GM21737 (cell line): Measurements from ENCODE around the gene ERAL1.
"Not testable (repeated sequence)": the region's sequence is repeated elsewhere in the genome, so short reads cannot be mapped to it uniquely, and the experiment has no call there.

Experiments
- ATAC-seq: cut with Tn5 transposase; IDR thresholded peaks from one replicate; pipeline ENCODE4 v1.9.1; 2021; ENCODE audit warnings: mild to moderate bottlenecking, moderate library complexity; ENCODE audit not compliant: unreplicated experiment

The ERAL1 gene

DNA sequence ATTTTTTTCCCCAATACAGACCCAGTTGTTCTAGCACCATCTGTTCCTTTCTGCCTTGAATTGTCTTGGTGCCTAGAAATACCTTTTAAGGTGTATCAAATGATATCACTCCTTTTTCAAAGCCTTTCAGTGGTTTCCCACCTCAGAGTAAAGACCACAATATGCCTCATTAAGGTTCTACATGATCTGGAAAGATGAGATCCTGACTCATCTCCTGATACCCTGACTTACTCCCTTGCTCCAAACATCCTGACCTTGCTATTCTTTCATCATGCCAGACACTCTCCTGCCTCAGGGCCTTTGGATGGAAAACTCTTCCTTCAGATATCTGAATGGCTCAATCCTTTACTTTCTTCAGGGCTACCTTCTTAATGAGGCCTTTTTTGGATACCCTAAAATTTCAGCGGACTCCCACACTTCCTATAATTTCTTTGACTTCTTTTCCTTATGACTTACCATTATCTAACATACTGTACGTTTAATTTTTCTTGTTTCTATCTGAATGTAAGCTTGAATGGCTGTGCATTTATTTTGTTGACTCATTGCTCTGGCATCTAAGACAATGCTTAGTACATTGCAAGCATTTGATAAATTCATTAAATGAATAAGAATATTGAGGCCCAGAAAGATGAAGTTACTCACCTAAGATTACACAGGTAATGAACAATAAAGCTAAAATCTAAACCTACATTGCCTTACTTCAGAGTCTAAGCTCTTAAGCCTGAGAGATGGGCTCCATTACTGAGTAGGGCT, 23.5 kb downstream of the ERAL1 start:
- ATAC-seq: no peak

DNA sequence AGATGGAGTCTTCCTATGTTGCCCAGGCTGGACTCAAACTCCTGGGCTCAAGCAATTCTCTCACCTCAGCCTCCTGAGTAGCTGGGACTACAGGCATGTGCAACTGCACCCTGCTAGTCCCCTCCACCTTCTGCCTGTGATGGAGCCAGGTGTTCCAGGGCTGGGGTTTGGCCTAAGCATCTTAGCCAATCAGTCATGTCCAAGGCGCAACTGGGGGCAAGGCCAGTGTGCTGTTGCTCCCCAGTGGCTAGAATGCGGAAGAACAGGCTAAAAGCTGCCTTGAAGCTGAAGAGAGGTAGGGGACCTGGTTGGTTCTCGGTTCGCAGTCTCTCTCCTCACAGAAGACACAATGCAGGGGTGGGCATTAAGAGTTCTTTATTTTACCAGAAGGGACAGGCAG, 24.2 kb downstream of the ERAL1 start:
- ATAC-seq: no peak

DNA sequence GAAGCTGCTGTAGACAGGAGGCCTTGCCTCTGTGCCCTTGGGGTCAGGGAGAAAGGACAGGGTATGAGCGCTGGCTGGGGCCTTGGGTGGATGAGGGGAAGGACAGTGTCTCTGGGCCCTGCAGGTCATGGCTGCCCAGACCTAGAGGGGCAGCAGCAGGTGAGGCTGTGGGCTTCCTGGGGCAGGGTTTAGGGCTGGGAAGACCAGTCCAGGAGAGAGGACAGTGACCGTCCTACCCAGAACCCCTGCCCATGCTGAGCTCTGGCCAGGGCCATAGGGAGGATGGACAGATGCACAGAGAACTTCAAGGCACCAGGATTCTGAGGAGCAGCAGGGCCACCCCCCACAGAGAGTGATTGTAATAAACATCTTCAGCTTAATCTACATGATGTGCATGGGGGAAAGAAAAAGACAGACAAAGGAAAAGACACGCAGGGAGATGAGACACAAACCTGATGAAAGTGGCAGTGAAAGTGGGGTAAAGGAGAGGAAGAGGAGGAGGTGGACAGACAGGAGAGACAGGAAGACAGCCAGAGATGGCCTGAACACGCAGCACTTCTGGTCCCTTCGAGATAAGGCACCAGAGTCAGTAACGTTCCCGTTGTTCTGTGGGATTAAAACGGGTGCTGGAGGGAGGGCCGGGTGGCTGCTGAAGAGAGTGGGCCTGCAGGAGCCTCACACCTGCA, 25.2 kb downstream of the ERAL1 start:
- no peak for ATAC-seq

DNA sequence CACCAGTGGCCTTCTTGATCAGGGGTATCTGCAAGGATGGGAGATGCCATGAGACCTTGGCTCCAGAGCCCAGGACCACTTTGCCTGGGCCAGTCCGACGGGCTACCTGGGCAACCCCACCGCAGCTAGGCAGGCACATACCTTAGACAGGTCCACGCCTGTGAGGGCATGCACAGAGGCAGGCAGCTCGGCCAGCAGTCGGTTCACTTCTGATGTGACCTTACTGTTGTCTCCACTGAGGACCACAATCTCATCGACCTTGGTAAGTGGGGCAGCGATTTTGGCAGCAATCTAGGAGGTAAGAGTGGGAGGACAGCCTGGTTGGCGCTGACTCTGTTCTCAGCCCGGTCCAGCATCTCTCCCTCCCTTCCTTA, 25.7 kb downstream of the ERAL1 start:
- ATAC-seq: no peak

DNA sequence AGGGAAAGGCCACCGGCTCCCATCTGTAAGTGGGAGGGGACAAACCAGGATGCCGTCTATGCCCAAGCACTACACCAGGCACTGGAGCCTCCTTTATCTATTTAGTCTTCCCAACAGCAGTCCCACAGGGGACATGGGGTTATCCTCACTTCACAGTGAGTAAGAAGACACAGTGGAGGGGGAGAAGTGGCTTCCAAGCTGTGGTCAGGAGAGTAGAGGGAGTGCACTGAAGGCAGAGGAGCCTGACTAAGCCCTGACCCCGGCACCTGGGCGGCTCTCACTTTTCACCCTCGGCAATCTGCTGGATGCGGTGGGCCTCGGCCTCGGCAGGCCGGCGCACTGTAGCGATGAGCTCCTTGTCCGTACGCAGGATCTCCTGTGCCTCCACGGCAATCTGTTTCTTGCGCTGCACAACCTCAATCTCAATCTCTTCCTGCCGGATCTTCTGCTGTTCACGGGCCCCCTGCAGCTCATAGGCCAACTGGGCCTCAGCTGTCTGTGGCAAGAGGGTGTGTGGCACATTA, 26.8 kb downstream of the ERAL1 start:
- no peak for ATAC-seq

DNA sequence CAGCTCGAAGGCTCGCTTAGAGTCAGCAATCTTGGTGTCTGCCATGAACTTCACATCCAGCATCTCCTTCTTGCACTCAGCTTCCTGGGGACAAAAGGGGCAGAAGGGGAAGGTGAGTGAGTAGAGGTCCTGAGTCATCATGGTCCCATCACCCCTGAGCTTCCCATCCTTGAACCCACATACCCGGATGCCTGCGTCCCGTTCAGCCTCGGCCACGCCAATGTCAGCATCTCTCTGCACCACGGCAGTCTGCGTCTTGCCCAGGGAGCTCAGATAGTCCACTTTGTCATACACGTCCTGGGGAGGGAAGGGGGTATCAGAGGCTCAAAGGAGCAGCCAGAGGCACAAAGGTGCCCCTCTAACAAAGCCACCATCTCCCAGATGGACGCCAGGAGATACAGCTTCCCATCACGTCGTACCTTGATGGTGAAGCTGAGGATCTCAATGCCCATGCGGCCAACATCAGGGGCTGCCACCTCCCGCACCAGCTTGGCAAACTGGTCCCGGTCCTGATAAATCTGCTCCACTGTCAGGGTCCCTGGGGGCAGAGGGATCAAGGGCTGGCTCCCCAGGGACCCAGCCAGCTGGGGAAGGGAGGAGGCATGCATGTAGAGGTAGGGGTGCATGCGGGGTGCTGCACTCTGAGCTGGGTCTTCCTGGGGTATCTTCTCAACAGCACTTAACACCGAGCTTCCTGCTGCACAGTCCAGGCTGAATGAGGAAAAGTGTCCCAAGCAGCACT, 27.5 kb downstream of the ERAL1 start:
- ATAC-seq: no peak

DNA sequence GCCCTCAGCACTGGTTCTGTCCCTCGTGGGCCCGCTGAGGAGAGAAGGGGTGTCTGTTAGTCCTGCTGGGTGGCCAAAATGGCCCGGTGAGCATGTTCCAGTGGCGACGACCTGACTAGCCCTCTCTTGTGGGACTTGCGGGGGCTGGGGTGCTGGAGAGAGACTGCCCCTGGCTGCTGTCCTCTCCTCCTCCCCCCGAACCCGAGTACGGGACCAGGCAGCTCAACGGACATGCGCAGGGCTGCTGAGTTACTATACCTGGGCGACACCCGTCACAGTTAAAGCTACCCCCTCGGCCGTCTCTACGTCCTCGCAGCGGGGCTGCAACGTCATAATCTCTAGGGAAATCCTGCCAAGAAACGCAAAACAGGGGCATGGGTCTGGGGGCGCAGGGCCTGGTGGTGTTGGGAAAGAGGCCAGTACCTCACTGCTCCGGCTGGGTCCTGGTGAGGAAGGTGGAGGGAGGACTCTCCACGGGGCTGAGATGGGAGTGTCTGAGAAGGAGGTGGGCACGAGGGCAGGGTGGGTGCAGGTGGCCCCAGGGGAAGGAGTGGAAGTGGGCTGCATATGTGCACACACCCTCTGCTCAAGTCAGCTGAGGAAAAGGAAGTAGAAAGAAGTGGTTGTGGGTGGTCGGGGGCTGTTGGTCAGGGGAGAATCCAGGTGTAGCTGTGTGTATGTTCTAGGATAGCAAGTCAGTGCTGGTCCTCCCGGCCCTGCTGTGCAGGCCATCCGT, 29.3 kb downstream of the ERAL1 start:
- ATAC-seq: no peak

DNA sequence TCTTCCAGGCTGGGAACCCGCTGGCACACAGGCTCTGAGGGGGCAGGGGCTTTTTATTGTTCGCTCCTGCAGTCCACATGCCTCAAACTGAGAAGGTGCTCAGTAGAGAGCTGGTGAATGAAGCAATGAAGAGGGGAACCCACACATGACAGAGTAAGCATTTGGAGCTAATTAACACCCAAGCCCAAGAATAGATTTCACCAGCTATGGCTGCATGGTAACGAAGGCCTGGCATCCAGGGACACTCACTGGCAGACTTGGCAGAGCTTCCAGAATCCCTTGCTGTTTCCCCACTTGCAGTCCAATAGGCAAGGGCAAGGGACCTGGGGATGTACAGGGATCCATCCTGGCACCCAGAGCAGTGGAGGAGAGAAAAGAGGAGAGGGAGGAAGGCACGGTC, 30.5 kb downstream of the ERAL1 start:
- no peak for ATAC-seq

DNA sequence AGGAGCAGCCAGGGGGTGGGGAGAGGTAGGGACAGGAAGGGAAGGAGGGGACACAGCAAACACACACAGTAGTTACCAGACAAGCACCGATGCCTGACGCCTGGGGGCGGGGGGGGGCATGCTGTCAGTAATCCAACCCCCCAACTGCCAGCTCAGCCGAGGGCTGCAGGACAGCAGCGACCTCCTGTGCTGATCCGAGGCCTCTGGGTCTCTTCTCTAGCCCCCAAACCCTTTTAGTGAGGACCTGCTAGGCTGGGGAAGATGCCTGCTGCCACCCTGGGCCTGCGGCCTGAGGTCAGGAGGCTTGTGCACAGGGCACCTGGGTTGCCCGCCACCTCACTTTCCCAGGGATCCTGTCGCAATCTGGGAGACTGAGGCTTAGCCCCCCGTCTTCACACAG, 31.1 kb downstream of the ERAL1 start:
- no peak for ATAC-seq

DNA sequence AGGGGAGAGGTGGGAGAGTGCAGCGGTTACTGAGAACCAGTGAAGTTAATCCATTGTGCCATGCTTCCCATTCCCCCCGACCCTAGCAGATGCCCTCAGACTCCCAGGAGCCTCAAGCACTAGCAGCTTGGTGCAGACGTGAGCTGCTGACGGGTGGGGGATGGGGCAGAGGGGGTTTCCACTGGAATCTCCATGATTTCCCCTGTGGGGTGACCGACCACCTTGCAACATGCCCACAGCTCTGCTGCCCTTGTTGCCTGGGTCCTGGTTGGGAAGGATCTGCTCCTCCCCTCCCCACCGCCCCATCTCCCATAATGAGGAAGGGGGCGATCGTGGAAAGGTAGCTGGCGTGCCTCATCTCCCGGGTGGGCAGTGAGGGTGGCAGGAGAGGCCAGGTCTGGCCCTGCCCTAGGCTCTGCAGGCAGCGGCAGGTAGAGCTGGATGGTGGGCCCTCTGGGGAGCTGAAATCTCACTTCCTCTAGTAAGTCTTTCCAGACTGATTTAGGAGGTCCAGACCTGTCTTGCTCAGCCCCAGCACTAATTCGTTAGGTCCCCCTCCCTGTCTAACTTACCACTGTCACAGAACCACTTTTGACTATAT, 33.2 kb downstream of the ERAL1 start:
- no peak for ATAC-seq

DNA sequence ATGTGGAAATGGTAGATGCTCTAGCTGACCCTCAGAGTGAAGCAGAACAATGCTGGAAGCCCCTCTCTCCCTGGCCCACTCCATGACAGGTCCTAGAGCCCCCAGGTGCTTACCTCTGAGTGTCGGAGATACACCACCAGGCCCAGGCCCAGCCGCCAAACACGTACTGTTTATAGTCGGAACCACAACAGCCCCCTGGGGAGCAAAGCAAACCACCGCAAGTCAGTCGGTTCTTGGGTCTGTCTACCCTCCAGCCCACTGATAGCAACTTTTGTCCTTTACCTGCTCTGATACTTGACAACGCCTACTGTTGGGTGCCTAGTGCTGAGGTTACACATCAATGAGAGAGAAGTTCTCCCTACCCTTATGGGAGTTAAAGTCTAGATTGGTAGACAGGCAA, 34.0 kb downstream of the ERAL1 start:
- ATAC-seq: no peak

DNA sequence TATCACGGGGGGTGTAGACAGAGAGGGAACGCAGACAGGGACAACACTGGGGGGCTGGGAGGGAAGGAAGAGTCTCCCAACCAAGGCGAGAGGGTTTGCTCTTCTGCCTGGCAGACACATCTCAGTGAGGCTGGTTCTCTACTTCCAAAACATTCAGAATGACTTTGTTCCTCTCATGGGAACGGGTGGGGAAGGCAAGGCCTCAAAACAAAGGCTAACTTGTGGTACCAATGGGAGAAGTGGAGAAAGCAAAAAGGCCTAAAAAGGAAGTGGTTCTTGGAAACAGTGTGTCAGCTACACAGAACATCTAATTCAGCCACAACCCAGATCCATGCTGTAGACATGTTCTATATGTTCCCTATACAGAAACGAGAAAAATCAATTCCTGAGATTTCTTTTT, 35.2 kb downstream of the ERAL1 start:
- no peak for ATAC-seq

DNA sequence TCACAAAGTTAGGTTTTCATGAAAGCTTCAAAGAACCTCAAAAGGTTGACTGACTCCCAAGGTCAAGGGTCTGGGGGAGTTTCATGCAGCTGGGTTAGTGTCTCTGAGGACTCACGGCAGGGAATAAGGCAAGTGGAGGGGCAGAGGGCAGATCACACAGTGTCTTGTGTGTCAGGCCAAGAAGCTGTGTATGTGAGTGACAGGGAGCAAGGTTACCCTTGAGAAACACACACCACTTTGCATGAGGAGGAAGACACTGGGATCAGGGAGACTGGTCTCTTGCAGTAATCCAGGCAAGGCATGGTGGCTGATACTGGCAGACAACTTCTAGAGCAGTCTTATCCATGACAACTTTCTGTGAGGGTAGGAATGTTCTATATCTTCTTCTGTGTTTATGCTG, 36.4 kb downstream of the ERAL1 start:
- no peak for ATAC-seq

DNA sequence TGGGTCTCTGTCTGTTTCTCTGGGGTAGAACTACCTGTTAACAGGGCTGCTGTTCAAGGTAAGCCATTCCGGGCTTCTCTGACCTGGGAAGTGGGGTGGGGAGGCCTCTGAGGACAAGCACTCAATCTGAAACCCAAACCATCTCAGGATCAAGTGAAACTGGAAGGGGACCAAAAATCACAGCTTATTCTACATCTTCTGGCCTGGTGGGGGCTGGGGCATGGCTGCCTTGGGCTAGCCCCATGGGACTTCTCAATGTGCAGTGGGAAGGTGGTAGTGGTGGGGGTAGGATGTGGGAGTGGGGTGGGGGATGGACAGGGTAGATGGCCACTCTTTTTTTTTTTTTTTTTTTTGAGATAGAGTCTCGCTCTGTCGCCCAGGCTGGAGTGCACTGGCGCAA, 37.2 kb downstream of the ERAL1 start:
- ATAC-seq: no peak

DNA sequence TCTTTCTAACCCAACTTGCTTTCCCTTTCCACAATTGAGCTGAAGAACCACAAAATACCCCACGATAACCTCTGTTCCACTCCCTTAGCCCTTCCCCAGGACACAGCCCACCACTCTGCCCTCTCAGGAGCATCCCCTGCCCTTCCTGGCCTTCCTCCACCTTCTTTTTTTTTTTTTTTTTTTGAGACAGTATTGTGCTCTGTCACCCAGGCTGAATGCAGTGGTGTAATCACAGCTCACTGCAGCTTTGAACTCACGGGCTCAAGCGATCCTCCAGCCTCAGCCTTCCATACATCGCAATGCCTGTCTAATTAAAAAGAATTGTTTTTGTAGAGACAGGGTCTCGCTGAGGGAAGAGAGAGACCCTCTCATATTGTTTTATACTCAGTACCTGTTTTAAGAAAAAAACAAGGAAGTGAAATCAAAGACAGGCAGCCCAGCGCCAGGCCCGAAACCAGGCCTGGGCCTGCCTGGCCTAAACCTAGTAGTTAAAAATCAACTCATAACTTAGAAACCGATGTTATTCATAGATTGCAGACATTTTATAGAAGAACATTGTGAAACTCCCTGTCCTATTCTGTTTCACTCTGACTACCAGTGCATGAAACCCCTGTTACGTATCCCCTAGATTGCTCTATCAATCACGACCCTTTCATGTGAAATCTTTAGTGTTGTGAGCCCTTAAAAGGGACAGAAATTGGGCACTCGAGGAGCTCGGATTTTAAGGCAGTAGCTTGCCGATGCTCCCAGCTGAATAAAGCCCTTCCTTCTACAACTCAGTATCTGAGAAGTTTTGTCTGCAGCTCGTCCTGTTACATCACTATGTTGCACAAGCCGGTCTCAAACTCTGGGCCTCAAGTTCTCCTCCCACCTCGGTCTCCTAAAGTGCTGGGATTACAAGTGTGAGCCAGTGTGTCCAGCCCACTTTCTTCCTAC, 38.7 kb downstream of the ERAL1 start:
- ATAC-seq: not testable (repeated sequence)

DNA sequence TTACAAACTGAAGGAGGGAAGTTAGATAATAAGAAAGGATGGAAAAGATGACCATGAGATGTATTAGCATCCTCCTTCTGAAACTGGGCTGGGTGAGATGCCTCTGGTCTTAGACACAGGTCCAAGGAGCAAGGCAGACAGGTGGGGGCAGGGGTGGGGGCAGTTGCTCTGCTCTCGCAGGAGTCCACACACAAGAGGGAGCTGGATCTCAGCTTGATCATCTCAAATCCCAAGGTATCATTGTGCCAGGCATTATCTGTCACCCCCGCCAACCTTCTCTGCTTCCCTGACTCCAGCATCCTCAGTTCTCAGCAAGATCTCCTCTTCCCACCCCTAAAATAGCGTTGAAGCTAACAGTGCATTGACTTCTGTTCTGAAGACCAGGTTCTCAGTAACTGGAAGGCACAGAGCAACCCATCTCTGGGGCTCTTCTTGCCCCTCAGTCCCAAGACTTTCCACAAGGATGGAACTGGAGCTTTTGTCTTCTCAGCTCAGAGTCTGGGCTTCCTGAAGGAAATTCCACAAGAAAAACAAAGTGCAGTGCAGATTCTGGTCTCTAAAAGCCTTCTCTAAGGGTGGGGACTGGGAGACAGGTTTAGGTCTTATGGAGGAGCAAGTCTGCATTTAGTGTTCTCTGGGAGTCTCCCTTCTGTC, 41.1 kb downstream of the ERAL1 start:
- no peak for ATAC-seq

DNA sequence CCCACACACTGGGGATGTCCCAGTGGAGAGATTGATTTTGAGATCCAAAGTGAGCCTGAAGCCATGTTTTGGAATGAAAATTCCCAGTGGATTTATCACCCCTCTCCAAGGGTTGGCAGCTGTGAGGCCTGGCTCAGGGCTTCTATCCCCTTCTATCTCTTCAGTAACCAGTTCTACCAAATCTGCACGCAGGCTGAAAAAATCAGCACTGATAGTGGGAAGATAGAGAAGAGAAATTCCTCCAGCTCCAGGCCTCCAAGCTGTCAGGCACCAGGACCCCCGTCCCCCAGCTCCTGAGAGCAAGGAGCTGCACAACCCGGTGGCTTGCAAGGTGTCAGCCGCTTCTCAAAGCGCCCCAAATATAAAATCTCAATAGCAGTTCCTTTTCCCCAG, 41.7 kb downstream of the ERAL1 start:
- no peak for ATAC-seq

DNA sequence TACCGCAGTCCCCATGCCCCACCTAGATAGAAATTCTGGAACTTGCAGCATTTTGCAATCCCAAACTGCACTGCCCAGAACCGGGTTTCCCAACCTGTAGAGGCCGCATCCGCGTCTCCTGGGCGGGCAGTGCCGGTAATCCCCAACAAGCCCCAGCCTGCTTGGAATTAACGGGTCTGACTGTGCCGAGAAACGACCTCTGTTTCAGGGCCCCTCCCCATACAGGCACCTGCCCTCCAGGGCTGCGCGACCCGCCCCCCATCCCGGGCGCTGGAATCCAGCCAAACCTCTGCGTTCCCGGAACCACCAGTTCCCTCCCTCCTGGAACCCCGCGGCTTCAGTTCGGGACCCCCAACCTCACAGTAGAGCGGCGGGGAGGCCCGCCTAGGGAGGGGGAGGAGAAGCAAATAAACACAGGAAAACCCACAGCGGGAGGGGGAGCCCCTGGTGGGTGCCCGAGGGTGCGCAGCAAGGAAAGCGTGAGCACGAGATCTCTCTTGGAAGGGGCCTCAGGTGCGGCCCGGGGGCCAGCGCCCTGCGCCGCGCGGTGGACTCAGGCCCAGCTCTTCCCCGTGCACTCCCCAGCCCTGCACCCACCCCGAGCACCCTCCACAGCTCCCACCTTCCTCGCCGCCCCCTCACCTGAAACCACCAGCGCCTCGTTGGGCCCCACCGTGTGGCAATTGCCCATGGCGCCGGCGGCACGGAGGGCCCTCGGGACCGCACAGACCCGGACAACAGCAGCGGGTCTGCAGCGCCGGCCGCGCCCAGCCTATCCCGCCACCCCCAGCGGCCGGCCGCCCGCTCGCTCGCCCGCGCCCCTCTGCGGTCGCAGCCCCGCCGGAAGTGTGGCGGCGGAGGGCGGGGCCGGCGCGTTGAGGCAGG, 42.3 kb downstream of the ERAL1 start, which contains the start of gene FLOT2:
TSS of gene FLOT2 (minus strand) at position 850 of the 885 bp plus-strand sequence. CDS start at position 691, 159 bp downstream.
- ATAC-seq: no peak
